Prostate gland (tissue), 2 donors: Measurements from ENCODE around the gene JKAMP. TPM values are rescaled to one million over a fixed set of nuclear protein-coding genes. Genes with fewer than 3 reads are reported as not detected.

Experiments used
- DNase-seq: peaks from one replicate; pipeline ENCODE4 v3.0.0-alpha.2; 2019; ENCODE audit warnings: low spot score
- H3K27ac ChIP-seq, 2 donors: fragments of 200-600 bp; sonication (generic); 2 replicates each; pipeline ENCODE4 v1.5.1; 2017 to 2019
- H3K27me3 ChIP-seq: fragments of 200-600 bp; sonication (generic); replicated peaks from 2 replicates; pipeline ENCODE4 v1.5.1; 2019; ENCODE audit not compliant: insufficient read depth
- H3K36me3 ChIP-seq, 2 donors: fragments of 200-600 bp; sonication (generic); 1 replicate in 1 of 2; 2 replicates in 1 of 2; pipeline versions ENCODE4 v1.5.1 to v1.8.1; 2017 to 2019
- H3K4me1 ChIP-seq: fragments of 200-600 bp; sonication (generic); replicated peaks from 2 replicates; pipeline ENCODE4 v1.5.1; 2019
- H3K4me3 ChIP-seq, 2 donors: fragments of 200-600 bp; sonication (generic); 2 replicates each; pipeline ENCODE4 v1.5.1; 2017 to 2019
- H3K9me3 ChIP-seq: fragments of 200-600 bp; sonication (generic); 2 replicates; pipeline ENCODE4 v1.5.1; 2017
- POLR2A ChIP-seq: fragments of 450-650 bp; IDR thresholded peaks from one replicate; pipeline ENCODE4 v1.6.1; 2016; ENCODE audit warnings: antibody characterized with exemption, mild to moderate bottlenecking
- POLR2AphosphoS5 ChIP-seq: sonication (generic); formaldehyde crosslinking; IDR thresholded peaks from one replicate; pipeline ENCODE4 v1.6.1; 2017; ENCODE audit warnings: antibody characterized with exemption
- WGBS: methylation state at CpG from one replicate; pipeline ENCODE4 v1.1.5; 2018; 5-methylcytosine and 5-hydroxymethylcytosine counted together
- intact Hi-C: fragments of 100-400 bp; cut with DNase I; formaldehyde crosslinking; loops from one replicate; pipeline ENCODE4 v1.14.2; 2022
- total RNA-seq, 2 donors: library from RNA; depleted of rRNA; stranded (reverse); fragments of >200 nt; gene quantifications; one replicate each; pipeline ENCODE4 v1.1.0, GENCODE V29; 2016
- TF ChIP-seq, protein P1 (sequence below), 4 experiments: fragments of 200-600 bp in 2 of 4; fragments of 450-650 bp in 2 of 4; sonication (generic) in 2 of 4; IDR thresholded peaks; 1 replicate in 3 of 4; 2 replicates in 1 of 4; pipeline ENCODE4 v1.5.1; 2016 to 2019; ENCODE audit warnings: antibody characterized with exemption in 4 of 4, mild to moderate bottlenecking in 2 of 4, moderate library complexity in 2 of 4

Gene JKAMP
- total RNA-seq, 2 donors from 2014 or later = 73.9 to 86.0 TPM

DNA sequence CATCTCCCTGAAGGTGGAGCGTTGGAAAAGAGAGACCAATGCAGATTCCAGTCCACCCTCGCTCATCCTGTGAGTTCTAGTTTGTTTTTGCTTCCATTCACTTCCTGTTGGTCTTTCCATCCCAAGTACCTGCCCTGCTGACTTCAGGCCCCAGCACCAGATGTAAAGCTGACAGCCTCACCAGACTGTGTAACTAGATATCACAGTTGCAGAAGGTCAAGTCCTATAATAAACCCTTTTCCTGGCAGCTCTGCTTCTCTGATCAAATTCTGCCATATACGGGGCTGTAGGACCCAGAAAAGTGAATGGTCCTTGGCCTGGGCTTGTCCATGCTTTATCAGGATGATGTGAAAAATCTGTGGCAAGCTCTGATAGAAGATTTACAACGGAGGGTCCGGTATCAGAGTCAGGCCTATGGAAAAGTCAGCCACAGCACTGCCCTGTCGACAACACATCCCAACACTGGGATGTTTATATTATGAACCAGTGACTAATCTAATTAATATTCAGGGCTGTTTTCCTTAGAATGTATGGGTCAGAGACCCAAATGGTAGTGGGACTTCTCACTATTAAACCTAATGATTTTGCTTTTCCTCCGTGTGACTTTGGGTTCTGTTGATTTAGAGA, 50.2 kb downstream of the JKAMP start:
- Histone ChIP-seq H3K27me3 (no peaks in the 10 kb centered on the region), H3K27ac (no peak overlapping the region), H3K36me3 (no peaks in the 10 kb centered on the region), H3K4me1 (no peaks in the 10 kb centered on the region), H3K9me3 (no peaks in the 10 kb centered on the region), H3K4me3 (no peak overlapping the region)
- TF ChIP-seq, protein P1, sequence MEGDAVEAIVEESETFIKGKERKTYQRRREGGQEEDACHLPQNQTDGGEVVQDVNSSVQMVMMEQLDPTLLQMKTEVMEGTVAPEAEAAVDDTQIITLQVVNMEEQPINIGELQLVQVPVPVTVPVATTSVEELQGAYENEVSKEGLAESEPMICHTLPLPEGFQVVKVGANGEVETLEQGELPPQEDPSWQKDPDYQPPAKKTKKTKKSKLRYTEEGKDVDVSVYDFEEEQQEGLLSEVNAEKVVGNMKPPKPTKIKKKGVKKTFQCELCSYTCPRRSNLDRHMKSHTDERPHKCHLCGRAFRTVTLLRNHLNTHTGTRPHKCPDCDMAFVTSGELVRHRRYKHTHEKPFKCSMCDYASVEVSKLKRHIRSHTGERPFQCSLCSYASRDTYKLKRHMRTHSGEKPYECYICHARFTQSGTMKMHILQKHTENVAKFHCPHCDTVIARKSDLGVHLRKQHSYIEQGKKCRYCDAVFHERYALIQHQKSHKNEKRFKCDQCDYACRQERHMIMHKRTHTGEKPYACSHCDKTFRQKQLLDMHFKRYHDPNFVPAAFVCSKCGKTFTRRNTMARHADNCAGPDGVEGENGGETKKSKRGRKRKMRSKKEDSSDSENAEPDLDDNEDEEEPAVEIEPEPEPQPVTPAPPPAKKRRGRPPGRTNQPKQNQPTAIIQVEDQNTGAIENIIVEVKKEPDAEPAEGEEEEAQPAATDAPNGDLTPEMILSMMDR (IDR thresholded peaks at IDR 0.05) = no peak
- no peak for TF ChIP-seq POLR2AphosphoS5
- no peak for TF ChIP-seq POLR2A
- no peak for DNase-seq
- intact Hi-C loops = no loop called here
- WGBS = 73% methylated on average over 7 of the region's 7 CpGs

DNA sequence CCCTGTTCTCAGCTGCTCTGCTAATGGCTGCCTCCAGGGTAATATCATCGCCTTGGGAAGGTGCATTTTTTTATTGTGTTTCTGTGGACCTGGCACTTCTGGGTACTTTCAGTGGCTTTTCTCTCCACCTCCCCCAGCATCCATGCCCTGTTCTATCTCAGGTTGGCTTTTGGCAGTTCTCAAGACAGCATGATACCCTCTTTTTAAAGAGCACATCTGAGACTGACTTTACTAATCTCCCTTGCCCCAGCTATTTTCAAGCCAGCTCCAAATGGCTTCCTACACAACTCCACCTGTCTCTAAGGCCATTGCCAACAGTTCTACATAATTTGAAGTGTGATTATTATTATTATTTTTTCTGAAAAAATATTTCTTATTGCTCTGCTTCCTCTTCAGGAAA, 53.2 kb downstream of the JKAMP start:
- TF ChIP-seq POLR2A (no peak), POLR2AphosphoS5 (no peak)
- TF ChIP-seq, protein P1 (IDR thresholded peaks at IDR 0.05) = no peak
- Histone ChIP-seq H3K27ac (no peak overlapping the region), H3K27me3 (no peaks in the 10 kb centered on the region), H3K36me3 (no peaks in the 10 kb centered on the region), H3K4me3 (no peak overlapping the region), H3K9me3 (no peaks in the 10 kb centered on the region), H3K4me1 (no peaks in the 10 kb centered on the region)
- intact Hi-C loops = no loop called here
- 94% methylated on average over 1 of the region's 1 CpG for WGBS
- no peak for DNase-seq

DNA sequence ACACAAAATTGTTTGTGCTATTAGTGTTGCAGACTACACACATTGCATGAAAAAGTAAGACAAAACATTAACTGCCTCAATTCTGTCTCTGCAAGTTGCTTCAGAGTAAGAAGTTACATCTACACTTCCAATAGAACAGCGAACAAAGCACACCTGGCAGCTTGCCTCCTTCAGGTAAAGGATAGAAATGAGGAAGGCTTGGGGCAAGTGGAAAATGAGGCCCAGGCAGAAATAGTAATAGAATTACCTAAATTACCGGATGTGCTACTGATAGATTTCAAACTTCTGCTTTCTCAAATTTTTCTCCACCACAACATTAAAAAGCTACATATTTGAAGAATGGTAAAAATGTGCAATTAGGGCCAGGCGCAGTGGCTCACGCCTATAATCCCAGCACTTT, 54.6 kb downstream of the JKAMP start:
- H3K27ac ChIP-seq = no peak overlapping the region
- intact Hi-C loops = no loop called here
- WGBS = 91% methylated on average over 4 of the region's 4 CpGs
- H3K4me3 ChIP-seq = no peak overlapping the region
- no peaks in the 10 kb centered on the region for H3K4me1 ChIP-seq
- H3K36me3 ChIP-seq = no peaks in the 10 kb centered on the region
- TF ChIP-seq, protein P1 (IDR thresholded peaks at IDR 0.05) = no peak
- no peak for TF ChIP-seq POLR2A
- no peak for TF ChIP-seq POLR2AphosphoS5
- no peak for DNase-seq
- no peaks in the 10 kb centered on the region for H3K27me3 ChIP-seq
- no peaks in the 10 kb centered on the region for H3K9me3 ChIP-seq

- Histone ChIP-seq H3K4me3 (no peak overlapping the region), H3K36me3 (no peaks in the 10 kb centered on the region), H3K9me3 (no peaks in the 10 kb centered on the region), H3K27ac (no peak overlapping the region), H3K27me3 (no peaks in the 10 kb centered on the region), H3K4me1 (no peaks in the 10 kb centered on the region)
- TF ChIP-seq, protein P1 (IDR thresholded peaks at IDR 0.05) = no peak
- TF ChIP-seq POLR2A = no peak
- TF ChIP-seq POLR2AphosphoS5 = no peak
- no peak for DNase-seq
- intact Hi-C loops = no loop called here
- 27% methylated on average over 1 of the region's 1 CpG for WGBS
Measured at GRCh38 chr14:59540852-59541251, 56.5 kb downstream of the JKAMP start.

GRCh38 chr14:59541731-59542130, 57.4 kb downstream of the JKAMP start:
- Histone ChIP-seq H3K4me1 (no peaks in the 10 kb centered on the region), H3K4me3 (no peak overlapping the region), H3K27me3 (no peaks in the 10 kb centered on the region), H3K36me3 (no peaks in the 10 kb centered on the region), H3K9me3 (no peaks in the 10 kb centered on the region), H3K27ac (no peak overlapping the region)
- WGBS = 76% methylated on average over 2 of the region's 2 CpGs
- TF ChIP-seq POLR2A = no peak
- no peak for TF ChIP-seq POLR2AphosphoS5
- TF ChIP-seq, protein P1 (IDR thresholded peaks at IDR 0.05) = no peak
- DNase-seq = no peak
- intact Hi-C loops = no loop called here
